ENCODE data around the gene LEMD1.

DNA sequence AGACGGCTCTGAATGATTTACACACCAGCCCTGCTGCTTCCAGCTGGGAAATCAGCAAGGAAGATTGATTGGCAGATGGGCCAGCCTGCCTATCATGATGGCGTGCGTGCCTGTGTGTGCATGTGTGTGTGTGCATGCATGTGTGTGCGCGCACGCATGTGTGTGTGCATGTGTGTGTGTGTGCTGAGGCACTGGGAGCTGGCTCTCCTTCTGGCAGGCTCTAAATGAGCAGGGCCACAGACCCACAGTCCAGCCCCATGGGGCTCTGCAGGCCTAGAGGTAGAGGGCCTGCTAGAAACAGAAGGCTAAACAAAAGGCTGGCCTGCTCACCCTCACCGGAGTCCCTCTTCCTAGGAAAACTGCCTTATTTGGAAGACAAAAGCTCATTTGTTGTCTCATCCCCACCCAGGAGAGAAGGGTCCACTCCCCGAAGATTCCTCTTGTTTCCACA is 71.1 kb downstream of the LEMD1 start:
- TF ChIP-seq EZH2 (IDR thresholded peaks at IDR 0.05; ENCODE audit: borderline replicate concordance, insufficient read depth, low read length, poor library complexity, severe bottlenecking): no peak
- TF ChIP-seq, protein P1, sequence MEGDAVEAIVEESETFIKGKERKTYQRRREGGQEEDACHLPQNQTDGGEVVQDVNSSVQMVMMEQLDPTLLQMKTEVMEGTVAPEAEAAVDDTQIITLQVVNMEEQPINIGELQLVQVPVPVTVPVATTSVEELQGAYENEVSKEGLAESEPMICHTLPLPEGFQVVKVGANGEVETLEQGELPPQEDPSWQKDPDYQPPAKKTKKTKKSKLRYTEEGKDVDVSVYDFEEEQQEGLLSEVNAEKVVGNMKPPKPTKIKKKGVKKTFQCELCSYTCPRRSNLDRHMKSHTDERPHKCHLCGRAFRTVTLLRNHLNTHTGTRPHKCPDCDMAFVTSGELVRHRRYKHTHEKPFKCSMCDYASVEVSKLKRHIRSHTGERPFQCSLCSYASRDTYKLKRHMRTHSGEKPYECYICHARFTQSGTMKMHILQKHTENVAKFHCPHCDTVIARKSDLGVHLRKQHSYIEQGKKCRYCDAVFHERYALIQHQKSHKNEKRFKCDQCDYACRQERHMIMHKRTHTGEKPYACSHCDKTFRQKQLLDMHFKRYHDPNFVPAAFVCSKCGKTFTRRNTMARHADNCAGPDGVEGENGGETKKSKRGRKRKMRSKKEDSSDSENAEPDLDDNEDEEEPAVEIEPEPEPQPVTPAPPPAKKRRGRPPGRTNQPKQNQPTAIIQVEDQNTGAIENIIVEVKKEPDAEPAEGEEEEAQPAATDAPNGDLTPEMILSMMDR (IDR thresholded peaks at IDR 0.05; ENCODE audit: poor library complexity, severe bottlenecking): no peak
- peak; percentile 93 for TF ChIP-seq POLR2AphosphoS5 (IDR thresholded peaks at IDR 0.05)
- TF ChIP-seq RAD21 (conservative IDR thresholded peaks at IDR 0.05): no peak
- TF ChIP-seq TAF1 (IDR thresholded peaks at IDR 0.05; ENCODE audit: low read depth): peak; percentile 6
- no peak for TF ChIP-seq SMC3 (conservative IDR thresholded peaks at IDR 0.05; ENCODE audit: poor library complexity)
- peak; percentile 93 for TF ChIP-seq EP300 (conservative IDR thresholded peaks at IDR 0.05; ENCODE audit: poor library complexity, severe bottlenecking)
- TF ChIP-seq, protein P2, sequence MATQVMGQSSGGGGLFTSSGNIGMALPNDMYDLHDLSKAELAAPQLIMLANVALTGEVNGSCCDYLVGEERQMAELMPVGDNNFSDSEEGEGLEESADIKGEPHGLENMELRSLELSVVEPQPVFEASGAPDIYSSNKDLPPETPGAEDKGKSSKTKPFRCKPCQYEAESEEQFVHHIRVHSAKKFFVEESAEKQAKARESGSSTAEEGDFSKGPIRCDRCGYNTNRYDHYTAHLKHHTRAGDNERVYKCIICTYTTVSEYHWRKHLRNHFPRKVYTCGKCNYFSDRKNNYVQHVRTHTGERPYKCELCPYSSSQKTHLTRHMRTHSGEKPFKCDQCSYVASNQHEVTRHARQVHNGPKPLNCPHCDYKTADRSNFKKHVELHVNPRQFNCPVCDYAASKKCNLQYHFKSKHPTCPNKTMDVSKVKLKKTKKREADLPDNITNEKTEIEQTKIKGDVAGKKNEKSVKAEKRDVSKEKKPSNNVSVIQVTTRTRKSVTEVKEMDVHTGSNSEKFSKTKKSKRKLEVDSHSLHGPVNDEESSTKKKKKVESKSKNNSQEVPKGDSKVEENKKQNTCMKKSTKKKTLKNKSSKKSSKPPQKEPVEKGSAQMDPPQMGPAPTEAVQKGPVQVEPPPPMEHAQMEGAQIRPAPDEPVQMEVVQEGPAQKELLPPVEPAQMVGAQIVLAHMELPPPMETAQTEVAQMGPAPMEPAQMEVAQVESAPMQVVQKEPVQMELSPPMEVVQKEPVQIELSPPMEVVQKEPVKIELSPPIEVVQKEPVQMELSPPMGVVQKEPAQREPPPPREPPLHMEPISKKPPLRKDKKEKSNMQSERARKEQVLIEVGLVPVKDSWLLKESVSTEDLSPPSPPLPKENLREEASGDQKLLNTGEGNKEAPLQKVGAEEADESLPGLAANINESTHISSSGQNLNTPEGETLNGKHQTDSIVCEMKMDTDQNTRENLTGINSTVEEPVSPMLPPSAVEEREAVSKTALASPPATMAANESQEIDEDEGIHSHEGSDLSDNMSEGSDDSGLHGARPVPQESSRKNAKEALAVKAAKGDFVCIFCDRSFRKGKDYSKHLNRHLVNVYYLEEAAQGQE (IDR thresholded peaks at IDR 0.05; ENCODE audit: borderline replicate concordance): peak; percentile 25
- TF ChIP-seq MXI1 (conservative IDR thresholded peaks at IDR 0.05; ENCODE audit: poor library complexity, severe bottlenecking): peak; percentile 47
